ENCODE data around the gene CHST15.

Gene CHST15

GRCh38 chr10:124007773-124008145 lies 85.6 kb downstream of the CHST15 start:
- no peak for DNase-seq

DNA sequence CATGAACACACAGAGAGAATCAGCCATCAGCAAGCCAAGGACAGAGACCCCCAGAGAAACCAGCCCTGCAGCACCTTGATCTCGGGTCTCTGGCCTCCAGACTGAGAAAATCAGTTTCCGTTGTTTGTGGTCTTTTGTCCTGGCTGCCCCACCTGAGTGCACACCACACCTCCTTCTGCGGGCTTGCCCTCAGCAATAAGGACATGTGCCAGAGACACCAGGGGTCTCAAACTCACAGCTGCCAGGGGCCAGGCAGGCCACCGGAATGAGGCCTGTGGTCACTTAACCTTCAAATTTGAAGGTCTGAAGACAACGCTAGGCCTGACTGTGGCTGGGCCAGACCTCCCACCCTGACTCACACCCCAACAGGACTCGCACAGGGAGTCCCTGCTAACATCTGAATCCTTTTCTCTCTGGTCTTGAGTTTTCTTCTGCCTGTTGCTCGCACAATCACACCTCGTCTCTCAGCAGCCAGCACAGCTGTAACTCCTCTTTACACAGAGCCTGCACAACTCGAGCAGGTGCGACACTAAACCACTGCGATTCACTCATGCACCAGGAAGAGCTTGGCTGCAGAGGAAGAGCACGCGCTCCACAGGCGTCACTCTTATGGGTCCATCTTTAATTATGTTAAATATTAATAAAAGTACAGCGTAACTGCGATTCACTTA lies 86.2 kb downstream of the CHST15 start:
- no peak for DNase-seq

DNA sequence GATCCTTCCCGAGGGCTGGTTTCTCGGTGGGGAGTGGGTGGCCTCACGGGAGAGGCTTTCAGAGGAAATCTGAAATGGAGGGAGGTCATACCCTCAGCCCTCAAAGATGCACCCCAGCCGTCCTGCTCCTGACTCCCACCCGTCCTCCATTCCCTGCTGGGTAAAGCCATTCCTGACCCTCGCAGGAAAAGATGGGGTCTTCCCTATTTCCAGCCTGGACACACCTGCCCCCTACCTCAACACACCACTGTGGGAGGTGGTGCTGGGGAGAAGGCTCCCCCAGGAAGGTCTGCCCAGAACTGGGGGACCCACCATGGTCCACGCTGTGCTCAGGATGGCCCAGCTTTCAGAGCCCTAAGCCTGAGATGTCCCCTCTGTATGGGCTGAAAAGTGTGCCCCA lies 86.9 kb downstream of the CHST15 start:
- DNase-seq = no peak

- peak; percentile 40 for DNase-seq
These were observed 87.4 kb downstream of the CHST15 start for GRCh38 chr10:124005991-124006392.

GRCh38 chr10:124005091-124005490 lies 88.3 kb downstream of the CHST15 start:
- no peak for DNase-seq

GRCh38 chr10:124004663-124005004 lies 88.8 kb downstream of the CHST15 start:
- DNase-seq = no peak

- DNase-seq = no peak
These were observed 89.3 kb downstream of the CHST15 start for GRCh38 chr10:124003871-124004662.

DNA sequence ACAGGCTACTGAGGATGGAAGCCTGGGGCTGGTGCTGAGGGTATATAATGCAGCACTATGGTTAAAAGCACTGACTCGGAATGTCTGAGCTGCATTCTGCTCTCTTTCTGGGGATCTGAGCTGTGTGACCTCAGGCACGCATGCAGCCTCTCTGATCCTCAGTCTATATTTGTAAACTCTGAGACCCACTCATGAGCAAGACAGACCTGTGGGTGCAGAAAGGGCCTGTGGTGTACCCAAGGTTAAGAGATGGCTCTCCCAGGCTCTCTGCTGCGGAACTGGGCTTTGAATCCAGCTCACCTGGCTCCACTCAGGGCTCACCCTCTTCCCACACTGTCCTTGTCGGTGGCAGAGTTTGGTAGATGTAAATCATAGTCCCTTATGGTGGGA lies 89.9 kb downstream of the CHST15 start:
- DNase-seq = no peak

GRCh38 chr10:124003070-124003419 lies 90.4 kb downstream of the CHST15 start:
- no peak for DNase-seq

- no peak for DNase-seq
These were observed 90.9 kb downstream of the CHST15 start for GRCh38 chr10:124002391-124003069.

- no peak for DNase-seq
These were observed 91.8 kb downstream of the CHST15 start for GRCh38 chr10:124001391-124002148.

DNA sequence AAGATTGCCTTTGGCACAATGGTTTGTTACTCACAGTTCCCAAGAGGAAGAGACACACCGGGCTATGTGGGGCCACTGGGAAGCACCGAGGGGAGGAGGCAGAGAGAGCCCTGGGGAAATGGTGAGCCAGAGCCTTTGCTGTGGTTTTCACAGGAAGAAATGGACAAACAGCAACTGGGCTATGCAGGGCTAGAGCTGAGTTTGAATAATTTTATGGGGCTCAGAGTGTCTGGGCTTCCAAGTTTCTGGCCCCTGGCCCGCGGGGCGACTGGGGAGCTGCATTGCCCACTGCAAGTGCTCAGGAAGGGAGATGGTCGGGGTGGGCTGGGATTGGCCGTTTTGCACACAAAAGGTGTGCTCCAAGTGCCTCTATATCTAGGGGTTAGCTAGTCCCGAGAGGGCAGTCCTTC lies 92.6 kb downstream of the CHST15 start:
- DNase-seq = no peak

- DNase-seq = no peak
These were observed 93.3 kb downstream of the CHST15 start for GRCh38 chr10:123999956-124000615.

DNA sequence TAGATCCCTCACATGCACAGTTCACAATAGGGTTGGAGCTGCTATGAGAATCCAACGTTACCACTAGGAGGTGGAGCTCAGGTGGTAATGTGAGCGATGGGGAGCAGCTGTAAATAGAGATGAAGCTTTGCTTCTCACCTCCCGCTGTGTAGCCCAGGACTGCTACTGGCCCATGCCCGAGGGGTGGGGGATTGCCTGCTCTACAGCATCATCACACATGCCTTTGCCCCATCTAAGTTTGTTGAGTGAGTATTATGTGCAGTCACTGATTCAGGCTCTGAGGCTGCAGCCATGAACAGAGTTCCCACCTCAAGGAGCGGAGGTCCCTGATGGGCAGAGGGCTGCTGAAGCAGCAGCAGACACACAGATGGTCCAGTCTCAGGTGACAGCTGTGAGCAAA lies 94.1 kb downstream of the CHST15 start:
- DNase-seq = no peak

DNA sequence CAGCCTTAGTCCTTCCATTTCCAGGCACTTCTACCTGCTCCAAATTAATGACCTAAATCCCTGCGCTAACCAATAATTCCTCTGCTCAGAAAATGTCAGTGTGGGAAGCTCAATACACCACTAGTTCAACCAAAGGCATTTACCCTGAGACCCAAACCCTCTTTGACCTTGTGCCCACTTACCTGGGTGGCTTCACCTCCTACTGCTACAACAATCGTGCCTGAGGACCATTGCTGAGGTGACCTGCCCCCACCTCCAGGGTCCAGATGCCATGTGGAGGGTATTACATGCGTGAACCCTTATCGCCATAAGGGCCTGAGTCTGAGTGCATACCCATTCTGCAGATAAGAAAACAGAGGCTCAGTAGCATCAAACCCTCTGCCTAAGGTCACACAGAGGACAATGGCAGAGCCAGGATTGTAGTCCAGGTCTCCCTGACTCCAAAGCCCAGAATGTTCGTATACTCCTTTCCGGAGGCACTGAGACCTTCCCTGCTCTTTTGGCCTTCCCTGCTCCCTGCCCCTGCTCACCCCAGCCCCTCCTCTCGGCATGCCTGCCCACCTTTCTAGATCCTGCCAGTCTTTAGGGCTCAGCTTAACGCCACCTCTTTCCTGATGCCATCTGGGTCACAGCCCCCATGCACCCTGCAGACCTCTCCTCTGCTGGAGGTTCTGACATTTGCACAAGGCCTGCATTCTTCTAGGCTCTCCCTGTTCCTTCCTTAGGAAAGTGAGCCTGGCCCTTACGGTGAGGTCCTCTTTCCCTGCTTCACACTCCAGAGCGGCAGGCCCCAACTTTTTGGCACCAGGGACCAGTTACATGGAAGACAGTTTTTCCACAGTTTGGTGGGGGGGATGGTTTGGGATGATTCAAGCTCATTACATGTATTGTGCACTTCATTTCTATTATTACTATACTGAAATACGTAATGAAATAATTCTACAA lies 94.9 kb downstream of the CHST15 start:
- DNase-seq = no peak

GRCh38 chr10:123997486-123998196 lies 95.8 kb downstream of the CHST15 start:
- DNase-seq = no peak

- DNase-seq = no peak
These were observed 96.4 kb downstream of the CHST15 start for GRCh38 chr10:123997013-123997412.

DNA sequence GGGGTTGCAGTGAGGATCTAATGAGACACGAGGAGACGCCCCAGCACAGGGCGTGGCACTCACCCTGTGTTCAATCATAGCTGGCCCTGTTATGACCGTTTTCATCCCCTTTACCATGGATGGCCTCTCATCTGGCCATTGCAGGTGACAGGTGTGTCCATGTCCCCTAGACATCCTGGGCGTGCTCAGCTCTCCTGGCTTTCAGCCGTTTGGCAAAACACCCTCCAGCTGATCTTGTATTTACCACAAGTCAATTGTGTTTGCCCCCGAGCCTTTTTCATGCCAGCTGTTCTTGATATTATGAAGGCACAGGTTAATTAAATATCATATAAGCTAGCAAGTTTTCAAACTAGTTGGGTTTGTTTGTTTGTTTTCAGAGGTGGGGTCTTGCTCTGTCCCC lies 97.1 kb downstream of the CHST15 start:
- DNase-seq = no peak

DNA sequence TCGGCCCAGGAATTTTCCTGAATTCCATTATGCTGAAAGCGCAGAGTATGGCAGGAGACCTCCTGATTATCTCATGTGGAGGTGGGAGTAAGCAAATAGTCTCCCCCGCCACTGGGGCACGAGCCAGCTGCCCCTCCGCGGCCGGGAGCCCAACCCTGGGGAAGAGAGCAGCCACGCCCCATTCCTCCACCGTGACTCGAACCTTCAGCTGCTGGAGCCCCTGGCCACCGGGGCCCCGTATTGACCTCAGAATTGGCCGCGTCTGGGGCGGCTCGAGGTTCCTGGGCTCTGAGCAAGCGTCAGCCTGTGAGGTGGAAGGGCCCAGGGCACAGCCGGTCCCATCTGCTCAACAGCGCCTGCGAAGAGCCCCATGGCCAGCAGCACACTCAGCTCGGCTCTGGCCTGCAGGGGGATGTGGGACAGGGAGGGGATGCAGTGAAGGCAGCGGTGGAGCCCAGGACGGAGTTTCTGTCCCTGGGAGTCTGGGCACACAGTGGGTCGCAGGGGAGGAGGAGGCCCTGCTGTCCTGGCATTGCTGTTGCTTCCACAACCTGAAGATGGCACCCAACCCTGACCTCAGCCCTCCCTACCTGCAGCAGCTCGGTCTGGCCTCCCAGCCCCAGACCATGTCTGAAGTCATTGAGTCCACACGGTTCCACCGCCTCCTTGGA lies 97.8 kb downstream of the CHST15 start:
- DNase-seq = peak; percentile 45

GRCh38 chr10:123995082-123995460 lies 98.3 kb downstream of the CHST15 start:
- DNase-seq = no peak
